Thyroid gland (tissue), 4 donors: ENCODE measurements around the gene ACSM2B.

Source experiments
- POLR2A ChIP-seq, 2 donors: fragments of 450-650 bp; IDR thresholded peaks; one replicate each; pipeline ENCODE4 v1.6.1; 2017; ENCODE audit warnings: antibody characterized with exemption in 2 of 2, mild to moderate bottlenecking in 2 of 2, moderate library complexity in 1 of 2
- TF ChIP-seq, protein P1 (sequence below), 6 experiments: fragments of 200-600 bp in 3 of 6; fragments of 450-650 bp in 3 of 6; sonication (generic) in 3 of 6; IDR thresholded peaks; one replicate each; pipeline ENCODE4 v1.5.1; 2016 to 2019; ENCODE audit warnings: antibody characterized with exemption in 6 of 6, mild to moderate bottlenecking in 2 of 6, inconsistent platforms in 1 of 6, moderate library complexity in 1 of 6

DNA sequence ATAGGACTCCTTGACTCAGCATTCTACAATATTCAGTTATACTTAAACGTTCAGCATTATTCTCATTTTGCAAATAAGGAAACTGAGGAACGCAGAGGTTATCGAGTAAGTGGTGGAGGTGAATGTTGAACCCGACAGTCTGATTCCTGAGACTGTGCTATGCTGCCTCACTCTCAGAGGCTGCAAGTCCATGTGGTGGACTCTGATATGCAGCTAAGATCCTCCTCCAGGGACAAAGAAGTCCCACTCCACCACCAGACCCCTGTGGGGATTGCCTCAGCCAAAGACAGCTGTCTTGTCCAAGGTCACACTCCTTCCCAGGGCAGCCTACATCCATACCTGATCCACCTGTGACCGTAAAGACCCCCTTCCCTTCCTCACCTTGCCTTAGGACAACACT is 37.5 kb downstream of the ACSM2B start:
- TF ChIP-seq, protein P1, sequence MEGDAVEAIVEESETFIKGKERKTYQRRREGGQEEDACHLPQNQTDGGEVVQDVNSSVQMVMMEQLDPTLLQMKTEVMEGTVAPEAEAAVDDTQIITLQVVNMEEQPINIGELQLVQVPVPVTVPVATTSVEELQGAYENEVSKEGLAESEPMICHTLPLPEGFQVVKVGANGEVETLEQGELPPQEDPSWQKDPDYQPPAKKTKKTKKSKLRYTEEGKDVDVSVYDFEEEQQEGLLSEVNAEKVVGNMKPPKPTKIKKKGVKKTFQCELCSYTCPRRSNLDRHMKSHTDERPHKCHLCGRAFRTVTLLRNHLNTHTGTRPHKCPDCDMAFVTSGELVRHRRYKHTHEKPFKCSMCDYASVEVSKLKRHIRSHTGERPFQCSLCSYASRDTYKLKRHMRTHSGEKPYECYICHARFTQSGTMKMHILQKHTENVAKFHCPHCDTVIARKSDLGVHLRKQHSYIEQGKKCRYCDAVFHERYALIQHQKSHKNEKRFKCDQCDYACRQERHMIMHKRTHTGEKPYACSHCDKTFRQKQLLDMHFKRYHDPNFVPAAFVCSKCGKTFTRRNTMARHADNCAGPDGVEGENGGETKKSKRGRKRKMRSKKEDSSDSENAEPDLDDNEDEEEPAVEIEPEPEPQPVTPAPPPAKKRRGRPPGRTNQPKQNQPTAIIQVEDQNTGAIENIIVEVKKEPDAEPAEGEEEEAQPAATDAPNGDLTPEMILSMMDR (IDR thresholded peaks at IDR 0.05), result no peak
- TF ChIP-seq POLR2A (IDR thresholded peaks at IDR 0.05), result no peak
